Psoas muscle (tissue), 8 donors: ENCODE measurements around the gene TMEM80. TPM values are rescaled to one million over a fixed set of nuclear protein-coding genes. Genes with fewer than 3 reads are reported as not detected.
A peak's percentile ranks its signal among the peaks of the same experiment; 100 is the strongest.

Experiments used
- ATAC-seq, 4 donors: fragments of 200-7000 bp; cut with Tn5 transposase; one replicate each; pipeline ENCODE4 v1.9.1; 2020; ENCODE audit warnings: moderate library complexity in 3 of 4, mild to moderate bottlenecking in 2 of 4
- DNase-seq, 2 donors: peaks; one replicate each; pipeline ENCODE4 v3.0.0-alpha.2; 2020
- H3K27ac ChIP-seq: fragments of 200-600 bp; one replicate; pipeline ENCODE4 v1.8.0; 2022
- H3K27me3 ChIP-seq, 3 donors: fragments of 200-600 bp in 1 of 3; one replicate each; pipeline versions ENCODE4 v1.6.1 to v1.8.0; 2013 to 2022; ENCODE audit warnings: low read length in 2 of 3, mild to moderate bottlenecking in 2 of 3, moderate library complexity in 1 of 3; ENCODE audit not compliant: insufficient read depth in 3 of 3
- H3K36me3 ChIP-seq, 2 donors: fragments of 200-600 bp in 1 of 2; one replicate each; pipeline versions ENCODE4 v1.6.1 to v1.8.0; 2013 to 2022; ENCODE audit warnings: low read depth in 1 of 2, mild to moderate bottlenecking in 1 of 2, moderate library complexity in 1 of 2; ENCODE audit not compliant: insufficient read depth in 1 of 2
- H3K4me1 ChIP-seq: fragments of 200-600 bp; one replicate; pipeline ENCODE4 v1.8.0; 2022
- H3K4me3 ChIP-seq: fragments of 200-600 bp; one replicate; pipeline ENCODE4 v1.8.0; 2022; ENCODE audit warnings: mild to moderate bottlenecking
- H3K9me3 ChIP-seq: fragments of 200-600 bp; one replicate; pipeline ENCODE4 v1.8.0; 2022
- CTCF ChIP-seq: fragments of 200-600 bp; IDR thresholded peaks from one replicate; pipeline ENCODE4 v1.8.0; 2022; ENCODE audit warnings: antibody characterized with exemption
- WGBS, 3 donors: extraction: QIAGEN DNeasy Blood & Tissue Kit; methylation state at CpG; one replicate each; pipeline versions ENCODE4 v1.1.6 to v1.1.7; 2013; 5-methylcytosine and 5-hydroxymethylcytosine counted together
- intact Hi-C, 2 donors: fragments of 100-400 bp; cut with DNase I; formaldehyde crosslinking; loops; one replicate each; pipeline versions ENCODE4 v1.11.0 to v1.14.2; 2022
- polyA plus RNA-seq, 3 donors: library from polyadenylated mRNA; stranded (reverse); fragments of 200-250 nt; gene quantifications; one replicate each; pipeline ENCODE4 v1.2.3, GENCODE V29; 2013
- total RNA-seq, 4 donors: library from RNA; stranded (reverse); fragmentation: NEBNext Ultra II Directional in 2 of 4; extraction: Animal tissue kit (Norgen Biotek cat#: 25700) in 2 of 4; gene quantifications; one replicate each; pipeline versions ENCODE4 v1.2.1 to v1.2.4, GENCODE V29; 2021 to 2023
- donor health status: healthy with polysubstance abuse.
- donor health status: DM: no; HTN: no; CAD: no; lungs with moderate emphysema.
- donor health status: Bipolar disorder and iron deficiency.
- donor health status: healthy.
- donor health status: DM: yes; HTN: yes; CAD: no.
- donor health status: DM: no; HTN: no; CAD: no.
- donor health status: DM: no; HTN: no; CAD: no.
- donor health status: DM: yes; HTN: yes; CAD: no.

The TMEM80 gene
- total and polyA plus RNA-seq, 7 donors: 5.9 to 16.3 (median 10.1) TPM

- intact Hi-C loops: no loop called here
- TF ChIP-seq CTCF: no peak
- H3K4me3 ChIP-seq: no peak overlapping the region
- H3K36me3 ChIP-seq: no peaks in the 10 kb centered on the region
- no peak for DNase-seq
- ATAC-seq: no peak
- H3K27me3 ChIP-seq: no peaks in the 10 kb centered on the region
- H3K27ac ChIP-seq: no peak overlapping the region
- no peaks in the 10 kb centered on the region for H3K9me3 ChIP-seq
- WGBS, 3 donors: 88 to 94% (median 93%) methylated on average over 4 of the region's 4 CpGs
- H3K4me1 ChIP-seq: no peaks in the 10 kb centered on the region
These were observed 47.1 kb downstream of the TMEM80 start for GRCh38 chr11:742571-743201.

GRCh38 chr11:745428-745827 is 49.8 kb downstream of the TMEM80 start:
- intact Hi-C loops: no loop called here
- H3K36me3 ChIP-seq: no peaks in the 10 kb centered on the region
- no peak for ATAC-seq
- H3K27ac ChIP-seq: no peak overlapping the region
- DNase-seq: no peak
- TF ChIP-seq CTCF: no peak
- WGBS, 3 donors: 28 to 43% (median 31%) methylated on average over 1 of the region's 1 CpG
- no peak overlapping the region for H3K4me3 ChIP-seq
- no peaks in the 10 kb centered on the region for H3K27me3 ChIP-seq
- H3K9me3 ChIP-seq: no peaks in the 10 kb centered on the region
- peaks cover 19% of the 10 kb centered on the region for H3K4me1 ChIP-seq

GRCh38 chr11:746289-747157 is 50.9 kb downstream of the TMEM80 start:
- no peak for TF ChIP-seq CTCF
- peak overlapping the region; percentile 89 for H3K27ac ChIP-seq
- intact Hi-C loops: no loop called here
- H3K36me3 ChIP-seq: no peaks in the 10 kb centered on the region
- 21 to 35% (median 25%) methylated on average over 31 to 46 of the region's 46 CpGs for WGBS, 3 donors
- peaks cover 19% of the 10 kb centered on the region for H3K4me1 ChIP-seq
- peak; percentile 26 to 57 (median 53) for ATAC-seq
- no peaks in the 10 kb centered on the region for H3K9me3 ChIP-seq
- H3K4me3 ChIP-seq: peak overlapping the region; percentile 94
- H3K27me3 ChIP-seq: no peaks in the 10 kb centered on the region
- no peak for DNase-seq

- peak within 1 kb of the TSS; percentile 94 for H3K4me3 ChIP-seq
- DNase-seq (peak; percentile 94 to 96), ATAC-seq (peak; percentile 97 to 98 (median 98))
- H3K36me3 ChIP-seq: peaks cover 0 to 2% of the 10 kb centered on the region in 2 donors
- H3K27me3 ChIP-seq: no peaks in the 10 kb centered on the region
- no peaks in the 10 kb centered on the region for H3K9me3 ChIP-seq
- WGBS, 3 donors: 0 to 1% (median 1%) methylated on average over 61 to 112 of the region's 112 CpGs
- TF ChIP-seq CTCF: peak; percentile 3
- intact Hi-C loops: no loop called here
- peak within 1 kb of the TSS; percentile 89 for H3K27ac ChIP-seq
- peaks cover 19% of the 10 kb centered on the region for H3K4me1 ChIP-seq
These were observed 51.8 kb downstream of the TMEM80 start, which contains the start of gene TALDO1 for GRCh38 chr11:747158-748006. TSS of gene TALDO1 (plus strand) at chr11:747464. CDS start at chr11:747482, 18 bp downstream.
